DND-41 (cell line): ENCODE results near the gene HLA-DMA.

ENCODE experiments used
- CTCF ChIP-seq: IDR thresholded peaks from 2 replicates; pipeline ENCODE4 v1.5.1; 2012; ENCODE audit warnings: borderline replicate concordance, low read length, moderate library complexity, mild to moderate bottlenecking; ENCODE audit not compliant: poor library complexity, severe bottlenecking; ENCODE audit errors: extremely low read depth
- EZH2 ChIP-seq: IDR thresholded peaks from 3 replicates; pipeline ENCODE4 v1.6.1; 2012; ENCODE audit warnings: borderline replicate concordance, low read depth, mild to moderate bottlenecking, moderate library complexity, low read length, inconsistent platforms; ENCODE audit not compliant: severe bottlenecking

DNA sequence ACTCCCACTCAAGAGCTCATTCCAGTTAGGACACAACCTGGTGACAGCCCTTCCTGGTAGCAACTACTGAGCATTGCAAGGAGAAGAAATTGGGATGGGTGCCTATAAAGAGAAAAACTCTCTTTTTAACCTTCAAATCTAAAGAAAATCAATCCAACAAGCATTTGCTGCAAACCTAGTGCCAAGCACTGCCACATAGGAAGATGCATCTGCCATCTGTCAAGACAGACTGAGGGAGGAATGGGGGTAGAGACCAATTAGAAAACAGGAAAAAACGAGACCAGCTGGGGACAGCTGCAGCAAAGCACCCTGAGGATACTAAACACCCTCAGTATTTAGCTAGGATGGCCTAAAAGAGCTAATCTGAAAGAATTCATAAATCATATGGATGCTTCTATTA lies 39.9 kb downstream of the HLA-DMA start:
- TF ChIP-seq CTCF: no peak
- TF ChIP-seq EZH2: no peak
